Hepatocyte (in vitro differentiated cells): Measurements from ENCODE around the gene GART.

Experiments
- EZH2phosphoT487 ChIP-seq: fragments of 200-600 bp; sonication (generic); IDR thresholded peaks from one replicate; pipeline ENCODE4 v1.6.1; 2018; ENCODE audit warnings: antibody characterized with exemption, mild to moderate bottlenecking, low read depth, moderate library complexity; ENCODE audit not compliant: unreplicated experiment, severe bottlenecking
- TF ChIP-seq, protein P1 (sequence below): fragments of 200-600 bp; sonication (generic); IDR thresholded peaks from 2 replicates; pipeline ENCODE4 v1.5.1; 2016; ENCODE audit warnings: antibody characterized with exemption, mild to moderate bottlenecking; ENCODE audit not compliant: poor library complexity

DNA sequence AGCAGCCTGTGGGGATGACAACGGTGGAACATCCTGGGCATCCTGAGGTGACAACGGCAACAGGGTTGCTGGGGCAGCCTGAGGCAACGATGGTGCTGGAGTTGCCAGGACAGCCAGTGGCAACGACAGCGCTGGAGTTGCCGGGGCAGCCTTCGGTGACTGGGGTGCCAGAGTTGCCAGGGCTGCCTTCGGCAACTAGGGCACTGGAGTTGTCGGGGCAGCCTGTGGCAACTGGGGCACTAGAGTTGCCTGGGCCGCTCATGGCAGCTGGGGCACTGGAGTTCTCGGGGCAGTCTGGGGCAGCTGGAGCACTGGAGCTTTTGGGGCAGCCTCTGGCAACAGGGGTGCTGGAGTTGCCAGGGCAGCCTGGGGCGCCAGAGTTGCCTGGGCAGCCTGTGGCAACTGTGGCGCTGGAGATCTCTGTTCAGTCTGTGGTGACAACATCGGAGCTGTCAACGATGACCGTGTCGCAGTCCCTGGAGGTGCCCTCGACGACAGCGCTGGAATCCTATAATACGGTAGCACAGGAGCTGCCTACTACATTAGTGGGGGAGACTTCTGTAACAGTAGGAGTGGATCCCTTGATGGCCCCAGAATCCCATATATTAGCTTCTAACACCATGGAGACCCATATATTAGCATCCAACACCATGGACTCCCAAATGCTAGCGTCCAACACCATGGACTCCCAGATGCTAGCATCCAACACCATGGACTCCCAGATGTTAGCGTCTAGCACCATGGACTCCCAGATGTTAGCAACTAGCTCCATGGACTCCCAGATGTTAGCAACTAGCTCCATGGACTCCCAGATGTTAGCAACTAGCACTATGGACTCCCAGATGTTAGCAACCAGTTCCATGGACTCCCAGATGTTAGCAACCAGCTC lies 9.1 kb upstream of the GART start:
- TF ChIP-seq, protein P1, sequence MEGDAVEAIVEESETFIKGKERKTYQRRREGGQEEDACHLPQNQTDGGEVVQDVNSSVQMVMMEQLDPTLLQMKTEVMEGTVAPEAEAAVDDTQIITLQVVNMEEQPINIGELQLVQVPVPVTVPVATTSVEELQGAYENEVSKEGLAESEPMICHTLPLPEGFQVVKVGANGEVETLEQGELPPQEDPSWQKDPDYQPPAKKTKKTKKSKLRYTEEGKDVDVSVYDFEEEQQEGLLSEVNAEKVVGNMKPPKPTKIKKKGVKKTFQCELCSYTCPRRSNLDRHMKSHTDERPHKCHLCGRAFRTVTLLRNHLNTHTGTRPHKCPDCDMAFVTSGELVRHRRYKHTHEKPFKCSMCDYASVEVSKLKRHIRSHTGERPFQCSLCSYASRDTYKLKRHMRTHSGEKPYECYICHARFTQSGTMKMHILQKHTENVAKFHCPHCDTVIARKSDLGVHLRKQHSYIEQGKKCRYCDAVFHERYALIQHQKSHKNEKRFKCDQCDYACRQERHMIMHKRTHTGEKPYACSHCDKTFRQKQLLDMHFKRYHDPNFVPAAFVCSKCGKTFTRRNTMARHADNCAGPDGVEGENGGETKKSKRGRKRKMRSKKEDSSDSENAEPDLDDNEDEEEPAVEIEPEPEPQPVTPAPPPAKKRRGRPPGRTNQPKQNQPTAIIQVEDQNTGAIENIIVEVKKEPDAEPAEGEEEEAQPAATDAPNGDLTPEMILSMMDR: no peak
- TF ChIP-seq EZH2phosphoT487: no peak
